GM11168 (cell line): ENCODE results near the gene PPP4R2.

ENCODE experiments used
- in situ Hi-C: fragments of 300-500 bp; cut with MboI; formaldehyde crosslinking; loops from one replicate; pipeline ENCODE4 v1.12.0; 2022; ENCODE audit warnings: low sequenced_read_pairs; ENCODE audit not compliant: unreplicated experiment

Gene PPP4R2

DNA sequence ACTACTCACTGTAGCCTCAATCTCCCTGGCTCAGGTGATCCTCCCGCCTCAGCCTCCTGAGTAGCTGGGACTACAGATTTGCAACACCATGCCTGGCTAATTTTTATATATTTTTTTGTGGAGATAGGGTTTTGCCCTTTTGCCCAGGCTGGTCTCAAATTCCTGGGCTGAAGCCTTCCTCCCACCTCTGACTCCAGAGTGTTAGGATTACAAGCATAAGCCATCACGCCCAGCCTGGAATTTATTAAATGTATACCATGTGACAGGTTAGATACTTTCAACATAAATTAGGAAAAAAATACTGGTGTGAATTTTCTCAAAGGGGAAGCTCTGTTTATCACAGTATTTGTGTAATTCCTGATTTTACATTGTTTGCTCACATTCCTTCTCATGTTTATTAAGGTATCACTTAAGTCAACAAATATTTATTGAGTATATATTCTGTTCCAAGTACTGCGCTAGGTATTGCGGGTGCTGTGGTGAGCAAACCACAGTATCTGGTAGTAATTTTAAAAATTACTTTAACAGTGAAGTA, 24.8 kb downstream of the PPP4R2 start:
- in situ Hi-C loops, result no loop called here

DNA sequence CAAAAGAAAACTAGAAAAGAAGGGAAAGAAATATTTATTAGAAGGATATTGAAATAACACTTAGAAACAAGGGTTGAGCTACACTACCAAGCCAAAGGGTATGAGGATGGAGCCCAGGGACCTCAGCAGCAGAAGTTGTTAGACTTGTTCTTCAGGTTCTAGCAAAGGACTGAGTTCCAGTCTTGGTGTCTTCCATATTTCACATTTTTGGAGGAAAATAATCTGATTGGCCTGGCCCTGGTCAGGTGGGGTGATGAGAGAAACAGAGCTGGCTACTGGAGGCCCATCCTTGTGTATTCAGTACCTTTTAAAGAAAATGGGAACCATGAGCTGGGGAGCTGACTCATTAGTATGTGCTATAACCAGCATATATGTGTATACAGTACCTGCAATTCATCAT, 28.2 kb downstream of the PPP4R2 start:
- in situ Hi-C loops, result no loop called here

DNA sequence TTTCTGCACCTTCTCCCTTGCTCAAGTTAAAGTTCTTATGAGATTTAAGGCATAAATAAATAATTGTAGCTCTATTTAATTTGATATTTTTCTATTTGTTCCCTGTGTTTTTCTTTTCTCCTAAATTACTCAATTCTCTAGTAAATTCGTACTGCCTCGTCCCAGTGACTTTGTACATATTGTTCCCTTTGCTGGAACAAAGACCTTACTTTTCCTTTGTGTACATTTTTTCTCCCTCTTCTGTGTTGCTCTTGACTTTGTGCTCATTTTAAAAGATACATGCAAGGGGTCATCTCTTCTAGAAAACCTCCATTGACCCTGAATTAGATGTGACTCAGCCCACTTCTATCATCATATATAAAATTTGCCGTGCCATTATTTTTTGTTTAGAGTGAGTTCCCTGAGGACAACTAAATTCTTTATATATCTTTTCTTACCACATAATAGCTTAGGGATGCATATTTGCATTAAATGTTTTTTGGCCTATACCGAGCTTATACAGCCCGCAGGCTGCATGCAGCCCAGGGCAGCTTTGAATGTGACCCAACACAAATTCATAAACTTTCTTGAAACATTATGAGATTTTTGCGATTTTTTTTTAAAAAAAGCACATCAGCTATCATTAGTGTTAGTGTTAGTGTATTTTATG, 29.6 kb downstream of the PPP4R2 start:
- in situ Hi-C loops, result no loop called here

DNA sequence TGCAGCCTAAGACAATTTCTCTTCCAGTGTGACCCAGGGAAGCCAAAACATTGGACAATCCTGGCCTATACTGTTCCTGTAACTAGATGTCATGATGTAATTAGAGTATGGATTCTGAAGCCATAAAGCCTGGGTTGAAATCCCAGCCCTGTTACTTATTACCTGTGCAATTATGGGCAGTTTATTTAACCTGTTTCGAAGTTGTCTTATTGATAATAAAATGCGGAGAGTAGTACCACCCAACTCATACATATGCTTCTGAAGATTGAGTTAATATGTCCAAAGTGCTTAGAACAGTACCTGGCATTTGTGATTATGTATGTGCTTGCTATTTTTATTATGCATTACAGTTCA, 30.1 kb downstream of the PPP4R2 start:
- in situ Hi-C loops, result no loop called here

DNA sequence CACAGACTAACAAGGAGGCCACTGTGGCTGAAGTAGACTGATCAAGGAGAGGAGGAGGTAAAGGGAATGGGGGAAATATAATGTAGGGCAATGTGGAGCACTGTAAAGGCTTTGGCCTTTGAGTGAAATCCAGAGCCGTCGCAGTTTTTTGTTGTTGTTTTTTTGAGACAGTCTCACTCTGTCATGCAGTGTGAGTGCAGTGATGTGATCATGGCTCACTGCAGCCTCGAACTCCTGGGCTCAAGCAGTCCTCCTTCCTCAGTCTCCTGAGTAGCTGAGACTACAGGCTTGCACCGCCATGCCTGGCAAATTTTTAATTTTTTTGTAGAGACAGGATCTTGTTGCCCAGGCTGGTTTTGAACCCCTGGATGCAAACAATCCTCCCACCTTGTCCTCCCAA, 32.2 kb downstream of the PPP4R2 start:
- in situ Hi-C loops, result no loop called here

DNA sequence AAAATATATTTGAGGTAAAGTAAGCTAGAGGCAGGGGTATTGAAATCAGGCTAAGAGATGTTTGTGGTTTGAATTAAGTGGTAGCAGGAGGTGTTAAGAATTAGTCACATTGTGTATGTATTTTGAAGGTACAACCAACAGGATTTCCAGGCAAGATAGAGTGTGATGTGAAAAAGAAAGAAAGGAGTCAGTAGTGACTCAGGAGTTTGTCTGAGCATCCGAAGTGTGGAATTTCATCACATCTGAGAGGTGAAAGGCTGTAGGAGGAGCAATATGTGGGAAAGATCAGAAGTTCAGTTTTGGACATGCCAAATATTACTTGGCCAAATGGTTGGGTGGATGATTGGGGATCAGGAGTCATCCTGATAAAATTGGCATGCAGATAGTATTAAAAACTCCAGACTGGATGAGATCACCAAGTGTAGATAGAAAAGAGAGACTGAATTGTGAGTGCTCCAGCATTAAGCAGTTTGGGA, 32.7 kb downstream of the PPP4R2 start:
- in situ Hi-C loops, result no loop called here

DNA sequence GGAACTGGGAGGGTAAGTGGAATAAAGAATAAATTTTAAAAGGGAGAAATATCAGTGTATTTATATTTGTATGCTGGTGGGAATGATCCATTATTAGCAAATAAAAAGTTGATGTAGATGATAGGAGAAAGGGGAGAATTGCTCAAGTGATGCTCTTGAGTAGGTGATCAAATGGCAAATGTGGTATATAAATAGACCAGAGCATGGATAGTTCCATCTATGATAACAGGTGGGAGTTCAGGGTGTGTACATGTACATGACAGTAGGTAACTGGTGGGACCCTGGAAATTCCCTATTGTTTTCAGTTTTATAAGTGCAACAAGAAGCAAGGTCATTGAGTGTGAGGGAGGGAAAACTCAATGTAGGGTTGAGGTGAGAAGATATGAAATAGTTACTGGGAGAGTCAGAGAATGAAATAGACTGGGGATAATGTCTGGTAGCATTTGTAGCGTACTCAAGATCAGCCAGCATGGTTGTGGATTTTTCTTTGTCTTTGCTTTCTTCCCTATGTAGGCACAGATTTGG, 33.5 kb downstream of the PPP4R2 start:
- in situ Hi-C loops, result no loop called here

DNA sequence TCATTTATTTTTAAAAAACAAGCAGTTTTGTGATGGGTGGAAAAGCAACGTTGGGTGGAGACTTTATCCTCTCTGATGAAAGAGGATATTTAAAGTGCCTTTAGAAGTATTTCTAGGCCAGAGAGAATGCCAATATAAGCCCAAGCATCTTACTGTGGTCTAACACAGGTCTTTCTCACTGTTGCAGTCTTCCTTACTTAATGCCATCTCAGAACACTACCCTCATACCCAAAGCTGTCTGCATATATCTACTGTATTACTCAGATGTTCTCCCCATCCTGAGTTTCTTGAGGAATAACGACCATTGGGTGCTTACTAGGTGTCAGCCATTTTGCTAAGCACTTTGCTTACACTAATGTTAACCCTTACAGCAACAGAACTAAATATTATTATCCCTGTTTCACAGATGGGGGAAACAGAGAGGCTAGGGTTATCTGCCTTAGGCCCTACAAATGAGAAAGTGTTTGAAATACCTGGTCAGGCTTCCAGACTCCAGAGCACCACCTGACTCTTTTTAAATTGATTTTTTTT, 35.0 kb downstream of the PPP4R2 start:
- in situ Hi-C loops, result no loop called here

DNA sequence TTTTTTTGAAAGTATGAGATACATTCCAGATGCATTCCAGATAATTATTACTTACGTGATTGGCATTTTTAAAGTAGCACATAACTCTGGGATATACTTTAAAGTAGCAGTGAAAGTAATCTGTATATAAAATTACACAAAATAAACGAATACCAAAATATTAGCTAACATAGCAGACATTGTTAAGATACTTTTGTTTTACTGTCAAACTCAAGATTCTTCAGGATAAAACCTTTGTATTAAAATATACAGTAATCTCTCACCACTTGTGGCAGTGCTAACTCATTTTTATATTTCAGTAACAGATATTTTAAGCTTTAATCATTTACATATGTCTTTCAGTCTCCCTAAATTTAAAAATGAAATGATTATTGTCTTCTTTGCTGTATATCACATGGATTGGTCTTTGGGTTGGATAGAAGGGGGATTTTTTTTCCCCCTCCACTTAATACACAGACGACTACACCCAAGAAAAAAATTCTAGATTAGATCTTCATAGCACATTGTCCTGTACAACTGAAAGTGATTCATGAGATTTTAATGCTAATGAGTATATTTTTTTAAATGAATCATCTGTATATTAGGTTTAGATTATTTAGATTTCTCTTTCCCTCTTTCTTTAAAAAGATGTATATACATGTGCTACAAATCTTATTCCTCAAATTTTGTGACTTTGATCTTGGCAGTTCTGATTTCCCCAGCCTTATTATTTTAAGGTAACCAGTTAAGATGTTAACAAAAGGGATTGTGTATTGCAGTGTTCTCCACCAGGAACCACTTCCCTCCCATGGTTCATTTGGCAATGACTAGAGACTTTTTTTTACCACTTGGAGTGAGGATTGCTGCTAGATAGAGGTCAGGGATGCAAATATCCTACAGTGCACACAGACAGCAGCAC, 40.3 kb downstream of the PPP4R2 start:
- in situ Hi-C loops, result no loop called here

DNA sequence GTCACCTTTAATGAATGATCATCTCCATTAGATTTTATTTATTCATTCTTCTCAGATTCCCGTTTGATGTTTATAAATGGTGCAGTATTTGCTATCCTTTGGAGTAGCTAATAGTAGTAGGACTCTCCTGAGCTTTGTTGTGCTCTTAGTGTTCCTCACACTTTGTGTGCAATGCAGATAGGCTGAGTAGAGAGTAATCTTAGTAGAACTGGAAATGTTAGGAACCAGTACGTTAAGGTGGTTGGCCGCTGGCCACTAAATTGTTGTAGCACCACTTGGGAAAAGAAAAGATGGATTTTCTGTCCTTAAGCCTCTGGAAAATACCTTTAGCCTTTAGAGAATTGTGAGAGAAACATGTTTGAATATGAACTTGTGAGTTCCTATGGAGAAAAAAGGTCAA, 44.9 kb downstream of the PPP4R2 start:
- in situ Hi-C loops, result no loop called here

DNA sequence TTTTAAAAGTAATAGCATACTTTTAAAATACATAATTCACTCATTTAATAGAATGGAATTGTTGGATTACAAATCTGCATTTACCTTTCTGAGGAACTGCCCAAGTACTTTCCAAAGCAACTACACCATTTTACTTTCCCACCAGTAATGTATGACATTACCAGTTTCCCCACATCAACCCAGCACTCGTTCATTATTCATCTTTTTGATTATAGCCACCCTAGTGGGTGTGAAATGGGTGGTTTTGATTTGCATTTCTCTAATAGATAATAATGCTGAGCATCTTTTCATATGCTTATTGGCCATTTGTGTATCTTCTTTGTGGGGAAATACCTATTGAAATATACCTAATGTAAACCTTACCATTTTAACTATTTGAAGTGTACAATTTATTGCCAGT, 46.8 kb downstream of the PPP4R2 start:
- in situ Hi-C loops, result no loop called here

DNA sequence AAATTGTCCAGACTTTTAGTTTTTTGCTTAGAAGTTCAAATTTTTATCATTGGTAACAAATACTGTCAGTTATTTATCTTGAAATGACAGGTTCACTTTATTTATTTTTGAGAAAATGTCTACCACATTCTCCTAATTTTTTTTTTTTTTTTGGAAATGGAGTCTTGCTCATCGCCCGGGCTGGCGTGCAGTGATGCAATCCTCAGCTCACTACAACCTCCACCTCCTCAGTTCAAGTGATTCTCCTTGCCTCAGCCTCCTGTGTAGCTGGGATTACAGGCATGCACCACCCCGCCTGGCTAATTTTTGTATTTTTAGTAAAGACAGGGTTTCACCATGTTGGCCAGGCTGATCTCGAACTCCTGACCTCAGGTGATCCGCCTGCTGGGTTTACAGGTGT, 48.8 kb downstream of the PPP4R2 start:
- in situ Hi-C loops, result no loop called here

DNA sequence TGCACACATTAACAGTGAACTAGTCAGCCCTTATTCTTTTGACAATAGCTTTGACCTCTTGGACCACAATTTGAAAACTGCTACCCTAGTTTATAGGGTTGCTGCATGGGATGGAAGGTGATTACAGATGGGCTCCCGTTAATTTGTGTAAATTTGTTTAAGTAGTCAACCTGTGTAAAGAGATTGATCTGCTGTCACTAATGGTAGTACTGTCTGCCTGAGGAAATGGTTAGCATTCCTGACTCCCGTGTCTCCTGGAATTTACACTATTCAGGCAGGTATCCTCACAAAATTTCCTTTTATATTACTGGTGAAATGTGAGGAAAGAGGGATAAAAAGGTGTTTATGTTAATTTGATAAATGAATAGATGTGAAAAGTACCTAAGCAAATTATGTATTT, 49.6 kb downstream of the PPP4R2 start:
- in situ Hi-C loops, result no loop called here

DNA sequence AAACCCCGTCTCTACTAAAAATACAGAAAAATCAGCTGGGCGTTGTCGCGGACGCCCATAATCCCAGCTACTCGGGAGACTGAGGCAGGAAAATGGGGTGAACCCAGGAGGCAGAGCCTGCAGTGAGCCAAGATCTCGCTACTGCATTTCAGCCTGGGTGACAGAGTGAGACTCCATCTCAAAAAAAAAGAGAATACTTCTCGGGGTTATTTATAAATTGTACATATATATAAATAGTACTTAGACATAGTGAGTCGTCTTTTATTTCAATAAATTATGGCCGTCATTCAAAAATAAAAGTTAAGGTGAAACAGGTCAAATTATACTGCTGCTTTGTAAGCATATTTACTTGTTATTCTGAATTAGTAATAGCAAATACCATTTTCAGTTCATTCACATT, 52.7 kb downstream of the PPP4R2 start:
- in situ Hi-C loops, result no loop called here

DNA sequence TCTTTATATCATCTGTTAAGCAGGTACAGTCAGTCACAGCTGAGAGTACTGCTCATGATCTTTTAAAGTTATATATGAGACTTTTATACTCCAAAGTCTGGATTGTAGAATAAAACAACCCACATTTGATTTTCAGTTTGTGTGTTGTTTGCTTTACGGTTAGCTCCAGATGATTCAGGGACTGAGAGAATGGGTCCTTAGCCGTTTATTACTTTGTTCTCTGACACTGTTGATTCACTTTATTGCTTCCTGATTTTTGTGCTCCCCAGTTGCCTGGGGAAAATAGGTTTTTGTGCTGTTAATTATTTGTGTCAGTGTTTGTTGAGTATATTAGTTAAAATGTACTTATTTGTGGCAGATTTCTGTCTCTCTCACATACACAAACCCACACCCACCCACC, 56.2 kb downstream of the PPP4R2 start:
- in situ Hi-C loops, result no loop called here

DNA sequence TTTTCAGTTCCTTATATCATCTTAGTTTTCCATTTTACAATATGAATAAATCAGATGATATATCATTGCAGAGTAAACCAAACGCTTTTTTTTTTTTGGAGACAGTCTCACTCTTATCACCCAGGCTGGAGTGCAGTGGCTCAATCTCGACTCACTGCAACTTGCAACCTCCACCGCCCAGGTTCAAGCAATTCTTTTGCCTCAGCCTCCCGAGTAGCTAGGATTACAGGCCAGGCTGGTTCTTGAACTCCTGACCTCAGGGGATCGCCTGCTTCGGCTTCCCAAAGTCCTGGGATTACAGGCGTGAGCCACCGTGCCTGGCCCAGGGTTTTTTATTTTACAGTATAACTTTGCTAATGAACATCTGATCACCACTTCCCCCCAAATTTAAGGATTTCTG, 59.0 kb downstream of the PPP4R2 start:
- in situ Hi-C loops, result no loop called here

DNA sequence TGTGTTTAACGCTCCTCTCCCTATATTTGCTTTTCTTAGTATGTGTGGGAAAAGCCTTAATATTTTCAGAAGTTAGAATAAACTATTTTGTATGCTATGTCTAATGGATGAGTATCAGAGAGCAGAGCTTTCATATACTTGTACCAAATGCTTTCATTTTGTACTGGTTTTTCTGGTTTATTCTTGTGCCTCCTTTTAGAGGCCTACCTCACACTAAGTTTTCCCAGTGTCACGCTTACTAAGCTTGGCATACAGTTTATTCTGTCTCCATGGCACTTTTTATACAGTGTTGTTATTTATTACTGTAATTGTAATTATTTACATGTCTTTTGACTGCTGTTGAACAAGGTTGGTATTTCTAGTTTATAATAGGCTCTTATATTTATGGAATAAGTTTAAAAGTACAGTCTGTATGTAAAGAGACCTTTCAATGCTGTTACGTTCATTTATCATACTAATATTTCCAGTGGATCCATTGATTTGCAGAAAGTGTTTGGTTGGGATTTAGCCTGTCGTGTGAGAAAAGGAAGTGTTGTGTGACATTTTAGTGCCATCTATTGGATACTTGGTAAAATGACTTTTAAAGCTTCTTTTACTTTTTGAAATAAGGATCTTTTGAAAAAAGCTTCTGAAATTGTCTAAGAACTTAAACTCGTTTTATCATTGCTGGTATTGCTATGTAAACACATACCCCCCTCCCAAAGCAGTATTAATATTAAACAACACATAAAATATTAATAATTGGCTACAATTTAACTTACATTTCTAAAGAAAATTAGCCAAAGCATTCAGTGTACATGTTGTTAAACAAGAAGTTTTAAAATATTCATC, 59.6 kb downstream of the PPP4R2 start:
- in situ Hi-C loops, result no loop called here

DNA sequence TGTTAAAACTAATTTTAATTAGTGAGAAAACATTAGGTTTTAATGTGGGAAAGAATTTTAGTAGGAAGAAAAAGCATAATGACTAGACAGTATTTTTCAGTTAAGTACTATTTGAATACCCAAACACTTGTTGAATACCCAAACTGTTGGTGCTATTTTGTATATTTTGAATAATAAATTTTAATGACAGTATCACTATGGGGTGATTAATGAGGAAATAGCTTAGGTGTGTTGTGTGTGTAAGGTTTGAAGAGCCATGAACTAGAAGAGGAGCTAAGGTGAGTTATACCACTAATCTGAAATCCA, 60.2 kb downstream of the PPP4R2 start:
- in situ Hi-C loops, result no loop called here

DNA sequence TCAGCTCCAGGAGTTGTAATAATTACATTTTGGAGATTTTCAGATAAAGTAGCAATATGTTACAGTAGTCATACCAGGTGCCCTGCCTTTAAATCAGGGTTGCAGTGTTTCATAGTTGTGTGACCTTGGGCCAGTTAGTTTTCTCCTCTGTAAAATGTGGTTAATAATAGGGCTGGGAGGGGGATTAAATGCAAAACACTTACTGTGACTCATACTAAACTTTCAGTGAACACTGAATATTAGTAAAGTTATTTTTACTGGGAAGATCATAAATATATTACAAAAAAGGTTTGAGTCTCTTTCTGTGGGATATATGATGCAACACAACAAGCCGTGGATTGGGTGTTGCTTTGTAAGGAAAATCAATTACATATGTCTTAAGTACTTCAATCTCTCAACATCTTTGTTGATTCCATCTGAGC, 63.7 kb downstream of the PPP4R2 start:
- in situ Hi-C loops, result no loop called here

DNA sequence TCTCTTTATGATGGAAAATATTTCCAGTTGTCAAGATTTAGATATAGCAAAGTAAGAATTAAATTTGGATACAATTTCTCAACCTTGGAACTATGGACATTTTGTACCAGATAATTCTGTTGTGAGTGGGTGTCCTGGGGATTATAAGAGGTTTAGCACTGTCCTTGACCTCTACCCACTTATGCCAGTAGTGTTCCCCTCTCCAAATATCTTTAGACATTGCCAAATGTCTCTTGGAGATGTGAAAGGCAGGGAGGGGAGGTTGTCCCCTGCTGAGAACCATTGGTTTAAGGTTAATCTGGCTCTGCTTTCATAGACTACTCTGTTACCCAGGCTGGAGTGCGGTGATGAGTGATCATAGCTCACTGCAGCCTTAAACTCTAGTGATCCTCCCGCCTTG, 64.8 kb downstream of the PPP4R2 start, which contains the start of gene EBLN2:
EBLN2 (plus strand) TSS at position 244 of the 400 bp plus-strand sequence. CDS start 423 bp downstream, outside the sequence.
- in situ Hi-C loops, result no loop called here
